ENCODE data around the gene RINT1.

DNA sequence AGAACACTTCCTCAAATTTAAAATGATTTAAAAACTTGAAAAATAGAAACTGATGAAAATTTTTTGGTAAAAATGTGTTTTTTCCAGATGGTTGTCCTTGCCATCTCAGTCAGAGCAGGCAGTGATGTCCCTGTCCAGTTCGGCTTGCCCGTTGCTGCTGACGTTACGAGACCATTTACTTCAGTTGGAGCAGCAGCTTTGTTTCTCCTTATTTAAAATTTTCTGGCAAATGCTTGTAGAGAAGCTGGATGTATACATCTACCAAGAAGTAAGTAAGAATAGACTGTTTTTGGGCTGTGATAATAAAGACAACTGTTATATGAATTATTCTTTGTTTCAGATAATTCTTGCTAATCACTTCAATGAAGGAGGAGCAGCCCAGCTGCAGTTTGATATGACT lies 33.2 kb downstream of the RINT1 start:
- TF ChIP-seq ARNT (IDR thresholded peaks at IDR 0.05): no peak
- no peak for TF ChIP-seq ELF4 (IDR thresholded peaks at IDR 0.05)
- no peak for TF ChIP-seq ZNF384 (IDR thresholded peaks at IDR 0.05)
- no peak for TF ChIP-seq NFRKB (IDR thresholded peaks at IDR 0.05)
- TF ChIP-seq BHLHE40 (IDR thresholded peaks at IDR 0.05; ENCODE audit: borderline replicate concordance): no peak
- TF ChIP-seq SP1 (IDR thresholded peaks at IDR 0.05): no peak
- no peak for TF ChIP-seq L3MBTL2 (conservative IDR thresholded peaks at IDR 0.05)
- TF ChIP-seq FOXM1 (IDR thresholded peaks at IDR 0.05; ENCODE audit: borderline replicate concordance): no peak
- TF ChIP-seq HDGF (IDR thresholded peaks at IDR 0.05; ENCODE audit: borderline replicate concordance): no peak

All from HEK293T (cell line).